Hepatocyte (in vitro differentiated cells): ENCODE data around the gene SYT1. TPM values are rescaled to one million over a fixed set of nuclear protein-coding genes. Genes with fewer than 3 reads are reported as not detected.

Experiments
- DNase-seq: peaks from one replicate; pipeline ENCODE4 v3.0.0-alpha.2; 2016; ENCODE audit warnings: low spot score
- H2AFZ ChIP-seq: fragments of 200-600 bp; sonication (generic); 2 replicates; pipeline ENCODE4 v1.6.0; 2016; ENCODE audit warnings: antibody characterized with exemption, mild to moderate bottlenecking
- H3K27ac ChIP-seq: fragments of 200-600 bp; sonication (generic); 2 replicates; pipeline ENCODE4 v1.5.1; 2016; ENCODE audit warnings: mild to moderate bottlenecking
- H3K27me3 ChIP-seq: fragments of 200-600 bp; sonication (generic); 2 replicates; pipeline ENCODE4 v1.6.1; 2016
- H3K36me3 ChIP-seq: fragments of 200-600 bp; sonication (generic); replicated peaks from 2 replicates; pipeline ENCODE4 v1.5.1; 2016; ENCODE audit warnings: low read depth; ENCODE audit not compliant: insufficient read depth
- H3K4me1 ChIP-seq: fragments of 200-600 bp; sonication (generic); 2 replicates; pipeline ENCODE4 v1.5.1; 2016; ENCODE audit warnings: mild to moderate bottlenecking, moderate library complexity; ENCODE audit not compliant: insufficient read depth
- H3K4me2 ChIP-seq: fragments of 200-600 bp; sonication (generic); 2 replicates; pipeline ENCODE4 v1.6.0; 2016
- H3K4me3 ChIP-seq: fragments of 200-600 bp; sonication (generic); 2 replicates; pipeline ENCODE4 v1.5.1; 2016; ENCODE audit warnings: mild to moderate bottlenecking
- H3K79me2 ChIP-seq: fragments of 200-600 bp; sonication (generic); 2 replicates; pipeline ENCODE4 v1.6.0; 2017; ENCODE audit warnings: mild to moderate bottlenecking
- H3K9me2 ChIP-seq: fragments of 200-600 bp; sonication (generic); replicated peaks from 2 replicates; pipeline ENCODE4 v1.6.0; 2017; ENCODE audit warnings: mild to moderate bottlenecking; ENCODE audit not compliant: insufficient read depth
- H3K9me3 ChIP-seq: fragments of 200-600 bp; sonication (generic); 2 replicates; pipeline ENCODE4 v1.5.1; 2016; ENCODE audit warnings: low read depth, mild to moderate bottlenecking
- H4K20me1 ChIP-seq: fragments of 200-600 bp; sonication (generic); 2 replicates; pipeline ENCODE4 v1.6.0; 2016; ENCODE audit warnings: mild to moderate bottlenecking; ENCODE audit not compliant: insufficient read depth, poor library complexity, severe bottlenecking
- CTCF ChIP-seq: fragments of 200-600 bp; sonication (generic); IDR thresholded peaks from 2 replicates; pipeline ENCODE4 v1.5.1; 2016; ENCODE audit warnings: antibody characterized with exemption, mild to moderate bottlenecking; ENCODE audit not compliant: poor library complexity
- EZH2 ChIP-seq: fragments of 200-600 bp; sonication (generic); IDR thresholded peaks from 2 replicates; pipeline ENCODE4 v1.6.1; 2016; ENCODE audit warnings: antibody characterized with exemption, mild to moderate bottlenecking, borderline replicate concordance
- EZH2phosphoT487 ChIP-seq: fragments of 200-600 bp; sonication (generic); IDR thresholded peaks from one replicate; pipeline ENCODE4 v1.6.1; 2018; ENCODE audit warnings: antibody characterized with exemption, mild to moderate bottlenecking, low read depth, moderate library complexity; ENCODE audit not compliant: unreplicated experiment, severe bottlenecking
- whole genome bisulfite sequencing: methylation state at CpG from one replicate; pipeline ENCODE4 v1.1.6; 2016; ENCODE audit warnings: low lambda C conversion rate; ENCODE audit errors: missing lambda C conversion rate; 5-methylcytosine and 5-hydroxymethylcytosine counted together
- polyA plus RNA-seq: library from polyadenylated mRNA; unstranded; fragments of >200 nt; fragmentation: Nextera tagmentation; extraction: Ambion mirVana; gene quantifications from 2 replicates; pipeline ENCODE4 v1.2.1, GENCODE V29; 2016
- total RNA-seq: library from RNA; depleted of rRNA; stranded (reverse); fragments of >200 nt; gene quantifications from 2 replicates; pipeline ENCODE4 v1.2.3, GENCODE V29; 2014

Gene SYT1
- total and polyA plus RNA-seq, 2 experiments from 2014 or later: 1.3 to 2.5 TPM

- Histone ChIP-seq H4K20me1 (no peaks in the 10 kb centered on the region), H3K27ac (no peak overlapping the region), H2AFZ (no peak overlapping the region), H3K9me3 (no peaks in the 10 kb centered on the region), H3K9me2 (no peaks in the 10 kb centered on the region), H3K4me2 (no peak overlapping the region), H3K4me1 (no peaks in the 10 kb centered on the region), H3K36me3 (no peaks in the 10 kb centered on the region), H3K4me3 (no peak overlapping the region), H3K27me3 (no peaks in the 10 kb centered on the region), H3K79me2 (no peaks in the 10 kb centered on the region)
- TF ChIP-seq CTCF (no peak), EZH2phosphoT487 (no peak), EZH2 (no peak)
- DNase-seq: no peak
Observed at GRCh38 chr12:79295572-79295971, 431.0 kb downstream of the SYT1 start.

GRCh38 chr12:79296133-79296532 lies 431.6 kb downstream of the SYT1 start:
- Histone ChIP-seq H3K4me3 (no peak overlapping the region), H3K4me2 (no peak overlapping the region), H3K79me2 (no peaks in the 10 kb centered on the region), H3K9me3 (no peaks in the 10 kb centered on the region), H3K36me3 (no peaks in the 10 kb centered on the region), H3K27me3 (no peaks in the 10 kb centered on the region), H2AFZ (no peak overlapping the region), H3K9me2 (no peaks in the 10 kb centered on the region), H3K4me1 (no peaks in the 10 kb centered on the region), H3K27ac (no peak overlapping the region), H4K20me1 (no peaks in the 10 kb centered on the region)
- DNase-seq: no peak
- TF ChIP-seq EZH2 (no peak), EZH2phosphoT487 (no peak), CTCF (no peak)
- WGBS: 75% methylated on average over 5 of the region's 5 CpGs

GRCh38 chr12:79296871-79297270 lies 432.3 kb downstream of the SYT1 start:
- Histone ChIP-seq H3K4me1 (no peaks in the 10 kb centered on the region), H3K36me3 (no peaks in the 10 kb centered on the region), H3K4me3 (no peak overlapping the region), H3K27ac (no peak overlapping the region), H2AFZ (no peak overlapping the region), H3K27me3 (no peaks in the 10 kb centered on the region), H3K9me2 (no peaks in the 10 kb centered on the region), H3K79me2 (no peaks in the 10 kb centered on the region), H3K9me3 (no peaks in the 10 kb centered on the region), H3K4me2 (no peak overlapping the region), H4K20me1 (no peaks in the 10 kb centered on the region)
- TF ChIP-seq EZH2phosphoT487 (no peak), EZH2 (no peak), CTCF (no peak)
- WGBS: 88% methylated on average over 4 of the region's 4 CpGs
- DNase-seq: no peak

- H2AFZ ChIP-seq: no peak overlapping the region
- H3K79me2 ChIP-seq: no peaks in the 10 kb centered on the region
- no peaks in the 10 kb centered on the region for H3K9me2 ChIP-seq
- H3K4me2 ChIP-seq: no peak overlapping the region
- no peak overlapping the region for H3K27ac ChIP-seq
- TF ChIP-seq EZH2 (no peak), EZH2phosphoT487 (no peak), CTCF (no peak)
- no peak overlapping the region for H3K4me3 ChIP-seq
- no peaks in the 10 kb centered on the region for H3K9me3 ChIP-seq
- H3K4me1 ChIP-seq: no peaks in the 10 kb centered on the region
- no peak for DNase-seq
- H3K27me3 ChIP-seq: no peaks in the 10 kb centered on the region
- H3K36me3 ChIP-seq: no peaks in the 10 kb centered on the region
- H4K20me1 ChIP-seq: no peaks in the 10 kb centered on the region
Observed at GRCh38 chr12:79298506-79298905, 433.9 kb downstream of the SYT1 start.
